GM20000 (cell line): Measurements from ENCODE around the gene CXCR1.

Experiments
- DNase-seq: peaks from one replicate; pipeline ENCODE4 v3.0.0; 2012; ENCODE audit warnings: low spot score
- TF ChIP-seq, protein P1 (sequence below): IDR thresholded peaks from 2 replicates; pipeline ENCODE4 v1.5.1; 2012; ENCODE audit warnings: mild to moderate bottlenecking, control low read depth; ENCODE audit errors: extremely low read depth, missing control alignments

CXCR1 gene

DNA sequence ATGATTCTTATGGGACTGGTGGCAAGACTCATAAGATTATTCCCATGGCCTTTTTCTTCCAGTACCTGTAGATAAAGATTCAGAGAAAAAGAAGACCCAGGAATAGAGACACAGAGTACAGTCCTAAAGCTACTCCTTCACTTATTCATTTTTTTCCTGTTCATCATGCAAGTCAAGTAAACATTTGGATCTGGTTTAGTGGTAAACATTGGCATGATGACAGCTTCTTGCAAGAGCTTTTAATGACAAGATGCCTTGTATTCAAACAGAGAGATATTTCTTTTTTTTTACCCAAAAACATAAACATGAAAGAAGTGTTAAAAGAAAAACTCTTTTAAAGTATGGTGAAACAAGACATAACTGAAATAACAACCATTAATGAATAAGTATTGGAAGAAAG, 20.7 kb downstream of the CXCR1 start:
- DNase-seq: no peak
- TF ChIP-seq, protein P1, sequence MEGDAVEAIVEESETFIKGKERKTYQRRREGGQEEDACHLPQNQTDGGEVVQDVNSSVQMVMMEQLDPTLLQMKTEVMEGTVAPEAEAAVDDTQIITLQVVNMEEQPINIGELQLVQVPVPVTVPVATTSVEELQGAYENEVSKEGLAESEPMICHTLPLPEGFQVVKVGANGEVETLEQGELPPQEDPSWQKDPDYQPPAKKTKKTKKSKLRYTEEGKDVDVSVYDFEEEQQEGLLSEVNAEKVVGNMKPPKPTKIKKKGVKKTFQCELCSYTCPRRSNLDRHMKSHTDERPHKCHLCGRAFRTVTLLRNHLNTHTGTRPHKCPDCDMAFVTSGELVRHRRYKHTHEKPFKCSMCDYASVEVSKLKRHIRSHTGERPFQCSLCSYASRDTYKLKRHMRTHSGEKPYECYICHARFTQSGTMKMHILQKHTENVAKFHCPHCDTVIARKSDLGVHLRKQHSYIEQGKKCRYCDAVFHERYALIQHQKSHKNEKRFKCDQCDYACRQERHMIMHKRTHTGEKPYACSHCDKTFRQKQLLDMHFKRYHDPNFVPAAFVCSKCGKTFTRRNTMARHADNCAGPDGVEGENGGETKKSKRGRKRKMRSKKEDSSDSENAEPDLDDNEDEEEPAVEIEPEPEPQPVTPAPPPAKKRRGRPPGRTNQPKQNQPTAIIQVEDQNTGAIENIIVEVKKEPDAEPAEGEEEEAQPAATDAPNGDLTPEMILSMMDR: no peak

DNA sequence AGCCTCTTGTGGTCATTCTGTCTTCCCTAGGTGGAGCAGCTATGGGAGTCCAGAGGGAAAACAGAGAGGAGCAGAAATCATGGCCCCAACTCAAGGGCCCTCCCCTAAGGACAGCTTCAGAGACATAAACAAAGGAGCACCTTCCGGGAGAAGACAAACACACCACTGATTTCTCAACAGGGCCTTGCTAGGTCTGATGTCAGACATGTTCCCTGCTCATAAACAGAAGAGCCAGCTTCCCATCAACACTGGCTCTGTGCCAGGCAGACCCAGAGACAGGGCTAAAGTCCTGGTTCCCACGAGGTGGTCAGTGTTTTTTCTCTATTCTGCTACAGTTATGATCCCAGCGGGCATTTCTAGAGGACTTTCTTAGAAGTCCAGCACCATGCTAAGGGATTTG, 21.6 kb downstream of the CXCR1 start:
- TF ChIP-seq, protein P1: no peak
- no peak for DNase-seq

DNA sequence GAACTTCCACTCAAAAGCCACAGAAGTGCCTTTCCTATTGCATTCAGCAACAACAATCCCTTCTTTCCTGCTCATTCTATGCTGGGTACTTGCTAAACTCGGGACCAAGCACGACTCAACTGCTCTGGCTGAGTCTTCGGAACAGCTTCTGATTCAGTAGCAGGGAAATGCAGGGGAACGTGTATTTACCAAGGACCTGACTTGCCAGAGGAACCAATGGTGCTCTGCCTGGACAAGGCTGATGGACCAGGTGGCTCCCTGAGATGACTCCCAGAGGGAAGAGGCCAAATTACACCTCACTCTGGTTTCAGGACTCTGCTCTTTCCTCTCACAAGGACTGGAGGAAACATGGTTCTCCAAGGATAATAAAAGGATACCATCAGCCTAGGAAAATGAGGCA, 28.7 kb downstream of the CXCR1 start:
- no peak for DNase-seq
- TF ChIP-seq, protein P1: no peak

DNA sequence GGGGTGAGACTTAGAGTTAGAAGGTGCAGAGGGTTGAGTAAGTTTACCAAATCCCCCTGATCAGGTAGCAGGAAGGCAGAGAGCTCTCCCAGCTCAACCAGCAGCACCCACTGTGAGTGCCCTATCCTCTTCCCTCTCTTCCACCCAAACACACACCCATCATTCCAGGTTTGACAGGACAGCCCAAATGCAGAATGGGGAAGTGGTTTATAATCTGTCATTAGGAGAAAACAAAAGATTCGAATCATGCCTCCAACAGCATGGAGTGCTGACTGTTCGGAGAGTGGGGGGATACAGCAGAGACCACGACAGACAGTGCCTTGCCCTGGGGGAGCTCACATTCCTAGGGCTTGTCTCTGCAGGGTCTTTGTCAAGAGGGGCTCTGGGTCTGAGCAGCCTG, 29.2 kb downstream of the CXCR1 start:
- TF ChIP-seq, protein P1: no peak

DNA sequence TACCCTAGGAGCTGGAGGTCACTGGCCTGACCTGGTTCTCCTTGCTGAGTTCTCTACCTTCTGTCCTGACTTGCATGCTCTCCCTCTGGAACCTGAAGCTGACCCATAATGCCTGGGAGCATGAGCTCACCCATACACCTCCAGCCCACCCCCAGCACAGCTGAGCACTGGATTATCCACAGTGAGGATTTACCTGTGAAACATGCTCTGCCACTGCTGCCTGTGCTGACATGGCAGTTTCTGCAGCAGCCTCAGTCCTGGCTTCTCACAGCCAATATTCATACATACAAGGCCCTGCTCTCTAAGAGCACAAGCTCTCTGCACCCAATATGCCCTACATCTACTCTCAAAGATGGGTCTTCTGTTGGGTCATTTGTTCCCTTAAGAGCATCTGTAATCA, 35.9 kb downstream of the CXCR1 start:
- no peak for DNase-seq
- TF ChIP-seq, protein P1: no peak

More for the DNA sequence above, 29.2 kb downstream of the CXCR1 start:
- DNase-seq: no peak

DNA sequence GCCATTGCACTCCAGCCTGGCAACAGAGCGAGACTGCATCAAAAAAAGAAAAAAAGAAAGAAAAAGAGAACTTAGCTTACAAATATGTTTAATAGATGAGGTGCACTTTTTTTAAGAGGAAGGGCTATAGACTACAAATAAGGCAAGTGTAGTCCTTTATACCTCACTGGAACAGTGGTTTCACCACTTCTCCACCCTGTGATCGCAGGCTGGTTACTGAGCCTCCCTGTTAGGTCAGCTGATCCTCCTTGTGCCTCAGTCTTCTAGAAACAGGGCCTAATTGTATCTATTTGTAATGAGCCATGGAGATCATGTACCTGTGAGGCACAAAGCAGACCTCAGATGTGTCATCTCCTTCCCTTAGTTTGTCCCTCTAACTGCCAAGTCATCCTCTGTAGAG, 36.4 kb downstream of the CXCR1 start:
- TF ChIP-seq, protein P1: no peak
- DNase-seq: no peak

DNA sequence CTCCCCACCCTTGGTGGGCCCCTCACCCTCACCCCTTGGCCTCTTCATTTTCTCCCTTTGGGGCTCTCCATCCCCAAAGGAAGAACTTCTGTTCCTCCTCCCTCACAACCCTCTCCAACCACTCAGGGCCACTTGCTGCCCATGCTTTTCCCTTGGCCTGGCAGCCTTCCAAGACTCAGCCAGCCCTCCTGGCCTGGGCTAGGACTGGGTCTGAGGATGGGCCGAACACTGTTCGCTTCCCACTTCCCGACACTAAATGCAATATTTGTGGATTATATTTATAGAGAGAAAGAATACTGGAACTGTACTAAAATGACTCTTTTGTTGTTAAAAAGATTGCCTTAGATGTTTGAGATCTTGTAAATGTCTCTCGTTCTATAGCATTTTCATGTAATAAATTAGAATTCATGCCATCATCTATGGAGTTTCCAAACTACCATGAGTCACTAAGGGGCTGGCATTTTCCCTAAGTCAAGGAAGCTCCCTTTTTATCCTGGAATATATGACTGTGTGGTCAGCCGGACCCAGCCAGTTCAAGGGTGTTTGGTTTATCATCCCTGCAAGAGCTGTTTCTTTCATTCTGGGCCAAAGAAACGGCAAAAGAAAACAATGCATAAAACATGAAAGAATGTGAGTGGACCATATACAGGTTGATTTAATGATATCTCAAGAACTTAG, 37.2 kb downstream of the CXCR1 start:
- TF ChIP-seq, protein P1: no peak
- DNase-seq: no peak
